Measurements from ENCODE around the gene CAMK2B. TPM values are rescaled to one million over a fixed set of nuclear protein-coding genes. Genes with fewer than 3 reads are reported as not detected.

The CAMK2B gene
- 0.23 TPM for total RNA-seq

- no peak for DNase-seq (ENCODE audit: low spot score)
These were observed at the start of gene CAMK2B for GRCh38 chr7:44325201-44325671. CAMK2B (minus strand) TSS chr7:44325594; CDS start chr7:44325421, 173 bp downstream.

GRCh38 chr7:44374007-44374763, 48.8 kb upstream of the CAMK2B start:
- no peak for DNase-seq (ENCODE audit: low spot score)

- DNase-seq (ENCODE audit: low spot score), result no peak
These were observed 48.0 kb upstream of the CAMK2B start for GRCh38 chr7:44373418-44373740.

GRCh38 chr7:44372560-44373417, 47.4 kb upstream of the CAMK2B start:
- DNase-seq (ENCODE audit: low spot score), result no peak

GRCh38 chr7:44368885-44369284, 43.5 kb upstream of the CAMK2B start:
- no peak for DNase-seq (ENCODE audit: low spot score)

- no peak for DNase-seq (ENCODE audit: low spot score)
These were observed 43.1 kb upstream of the CAMK2B start for GRCh38 chr7:44368455-44368854.

GRCh38 chr7:44367475-44368043, 42.2 kb upstream of the CAMK2B start:
- no peak for DNase-seq (ENCODE audit: low spot score)

- no peak for DNase-seq (ENCODE audit: low spot score)
These were observed 41.6 kb upstream of the CAMK2B start for GRCh38 chr7:44366986-44367385.

GRCh38 chr7:44353668-44354067, 28.3 kb upstream of the CAMK2B start:
- no peak for DNase-seq (ENCODE audit: low spot score)

- no peak for DNase-seq (ENCODE audit: low spot score)
These were observed 23.7 kb upstream of the CAMK2B start for GRCh38 chr7:44348851-44349781.

- no peak for DNase-seq (ENCODE audit: low spot score)
These were observed 22.9 kb upstream of the CAMK2B start for GRCh38 chr7:44348300-44348699.

- no peak for DNase-seq (ENCODE audit: low spot score)
These were observed 22.2 kb upstream of the CAMK2B start for GRCh38 chr7:44347546-44348114.

- no peak for DNase-seq (ENCODE audit: low spot score)
These were observed 20.7 kb upstream of the CAMK2B start for GRCh38 chr7:44346063-44346462.

GRCh38 chr7:44341401-44341800, 16.0 kb upstream of the CAMK2B start:
- no peak for DNase-seq (ENCODE audit: low spot score)

GRCh38 chr7:44338600-44338999, 13.2 kb upstream of the CAMK2B start:
- no peak for DNase-seq (ENCODE audit: low spot score)

GRCh38 chr7:44336491-44336890, 11.1 kb upstream of the CAMK2B start:
- DNase-seq (ENCODE audit: low spot score), result no peak

GRCh38 chr7:44335184-44335583, 9.8 kb upstream of the CAMK2B start:
- DNase-seq (ENCODE audit: low spot score), result no peak

GRCh38 chr7:44334734-44335097, 9.3 kb upstream of the CAMK2B start:
- no peak for DNase-seq (ENCODE audit: low spot score)

GRCh38 chr7:44333911-44334733, 8.7 kb upstream of the CAMK2B start:
- DNase-seq (ENCODE audit: low spot score), result no peak

GRCh38 chr7:44331682-44332081, 6.3 kb upstream of the CAMK2B start:
- no peak for DNase-seq (ENCODE audit: low spot score)

Measured in mucosa of gallbladder (tissue), 1 donor.